Pulmonary artery endothelial cell (primary cell): Measurements from ENCODE around the gene YBX1. TPM values are rescaled to one million over a fixed set of nuclear protein-coding genes. Genes with fewer than 3 reads are reported as not detected.
"Not testable (repeated sequence)": the region's sequence is repeated elsewhere in the genome, so short reads cannot be mapped to it uniquely, and the experiment has no call there.

Experiments
- DNase-seq: peaks from one replicate; pipeline ENCODE4 v3.0.0-alpha.2; 2011; ENCODE audit warnings: low read depth, low spot score
- total RNA-seq: library from RNA; depleted of rRNA; stranded (reverse); fragments of >200 nt; gene quantifications from 2 replicates; pipeline ENCODE4 v1.2.3, GENCODE V29; 2014

YBX1 gene
- total RNA-seq, 1 donor from 2014 or later = 971 TPM

GRCh38 chr1:42689912-42690311, 7.7 kb downstream of the YBX1 start:
- DNase-seq = no peak

GRCh38 chr1:42690477-42691156, 8.4 kb downstream of the YBX1 start:
- no peak for DNase-seq

- DNase-seq = no peak
These were observed 8.9 kb downstream of the YBX1 start for GRCh38 chr1:42691157-42691498.

GRCh38 chr1:42692461-42692860, 10.2 kb downstream of the YBX1 start:
- DNase-seq = no peak

GRCh38 chr1:42692911-42693310, 10.7 kb downstream of the YBX1 start:
- DNase-seq = no peak

- DNase-seq = no peak
These were observed 16.0 kb downstream of the YBX1 start for GRCh38 chr1:42698081-42698813.

GRCh38 chr1:42700006-42700405, 17.8 kb downstream of the YBX1 start:
- no peak for DNase-seq

GRCh38 chr1:42703888-42704464, 21.8 kb downstream of the YBX1 start:
- DNase-seq = no peak

- DNase-seq = not testable (repeated sequence)
These were observed 30.6 kb downstream of the YBX1 start for GRCh38 chr1:42712808-42713207.

GRCh38 chr1:42713293-42713692, 31.1 kb downstream of the YBX1 start:
- DNase-seq = no peak

- not testable (repeated sequence) for DNase-seq
These were observed 32.2 kb downstream of the YBX1 start for GRCh38 chr1:42714441-42714840.

- DNase-seq = no peak
These were observed 38.6 kb downstream of the YBX1 start for GRCh38 chr1:42720868-42721267.

GRCh38 chr1:42721926-42722325, 39.7 kb downstream of the YBX1 start:
- DNase-seq = no peak

- DNase-seq = not testable (repeated sequence)
These were observed 40.2 kb downstream of the YBX1 start for GRCh38 chr1:42722403-42722802.

- no peak for DNase-seq
These were observed 41.3 kb downstream of the YBX1 start for GRCh38 chr1:42723511-42723910.

- not testable (repeated sequence) for DNase-seq
These were observed 43.6 kb downstream of the YBX1 start for GRCh38 chr1:42725820-42726219.

- DNase-seq = no peak
These were observed 47.8 kb downstream of the YBX1 start for GRCh38 chr1:42730002-42730401.

GRCh38 chr1:42730988-42731387, 48.8 kb downstream of the YBX1 start:
- no peak for DNase-seq

- no peak for DNase-seq
These were observed 49.4 kb downstream of the YBX1 start for GRCh38 chr1:42731585-42731984.

- DNase-seq = no peak
These were observed 50.0 kb downstream of the YBX1 start for GRCh38 chr1:42732126-42732680.

- DNase-seq = no peak
These were observed 51.4 kb downstream of the YBX1 start for GRCh38 chr1:42733415-42734200.
